ENCODE results near the gene TMEM201. TPM values are rescaled to one million over a fixed set of nuclear protein-coding genes. Genes with fewer than 3 reads are reported as not detected.
"Not testable (repeated sequence)": the region's sequence is repeated elsewhere in the genome, so short reads cannot be mapped to it uniquely, and the experiment has no call there.

Gene TMEM201
- total RNA-seq, 1 experiment from 2014 or later: 68.3 TPM

DNA sequence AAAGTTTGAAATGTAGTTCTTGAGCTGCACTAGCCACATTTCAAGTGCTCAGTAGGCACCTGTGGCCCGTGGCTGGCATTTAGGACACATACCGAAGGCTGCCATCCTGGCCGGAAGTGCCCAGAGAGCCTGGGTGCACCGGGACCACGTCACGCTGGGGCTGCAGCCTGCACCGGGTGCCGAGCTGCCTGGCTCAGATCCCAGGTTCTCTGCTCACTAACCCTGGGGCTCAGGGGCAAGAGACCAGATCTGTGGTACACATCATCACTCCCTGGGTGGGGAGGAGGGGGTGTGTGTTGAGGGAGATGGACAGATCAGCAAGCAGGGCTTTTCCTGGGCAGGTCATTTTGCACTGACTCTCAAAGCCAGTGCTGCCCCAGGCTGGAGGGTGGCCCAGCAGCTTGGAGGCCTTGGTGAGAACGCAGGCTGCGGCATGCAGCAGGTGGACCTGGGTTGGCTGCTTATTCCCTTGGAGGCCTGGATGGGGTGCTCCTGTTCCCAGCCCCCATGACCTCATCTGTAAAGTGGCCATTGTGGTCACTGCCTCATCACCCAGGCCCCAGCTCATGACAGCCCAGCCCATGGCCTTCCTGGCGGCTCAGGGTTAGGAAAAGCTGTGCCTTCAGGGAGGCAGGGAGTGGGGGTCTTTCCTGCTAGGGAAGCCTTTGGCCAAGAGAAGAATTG, 23.6 kb downstream of the TMEM201 start:
- no peak for DNase-seq (ENCODE audit: low spot score)

DNA sequence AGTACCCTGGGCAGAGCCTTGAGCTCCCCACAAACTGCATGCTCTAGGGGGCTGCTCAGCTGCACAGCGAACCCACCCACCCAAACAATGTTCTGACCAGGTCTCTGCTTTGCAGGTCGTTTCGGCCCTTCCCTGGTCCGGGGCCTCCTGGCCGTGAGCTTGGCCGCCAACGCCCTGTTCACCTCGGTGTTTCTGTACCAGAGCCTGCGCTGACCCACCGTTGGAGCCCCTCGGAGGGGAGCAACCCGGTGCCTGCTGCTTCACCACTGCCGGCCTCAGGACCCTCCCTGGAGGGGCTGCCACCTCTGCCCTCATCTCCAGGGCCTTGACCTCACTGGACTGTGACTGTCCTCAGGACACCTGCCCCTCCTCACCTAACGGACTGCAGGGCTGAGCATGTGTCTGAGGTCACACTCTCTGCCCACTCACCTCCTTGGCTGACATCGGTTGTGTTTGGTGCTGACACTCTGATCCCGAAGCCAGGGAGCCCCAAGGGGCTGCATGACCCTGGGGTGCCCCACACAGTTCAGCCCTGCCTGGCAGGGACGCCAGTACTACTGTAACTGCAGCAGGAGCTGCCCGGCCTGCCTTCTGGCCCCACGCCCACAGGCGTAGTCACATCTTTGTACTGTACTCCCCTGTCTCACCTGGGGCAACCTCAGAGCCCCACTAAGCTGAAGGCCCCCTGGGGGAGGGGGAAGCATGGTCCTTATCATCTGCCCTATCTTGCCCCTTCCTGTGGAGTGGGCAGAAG, 24.3 kb downstream of the TMEM201 start:
- DNase-seq (ENCODE audit: low spot score): no peak
- in situ Hi-C loops (cut with HindIII; ENCODE audit: low sequenced_read_pairs): no loop called here

More for the DNA sequence above, 23.6 kb downstream of the TMEM201 start:
- in situ Hi-C loops (cut with HindIII; ENCODE audit: low sequenced_read_pairs): no loop called here

DNA sequence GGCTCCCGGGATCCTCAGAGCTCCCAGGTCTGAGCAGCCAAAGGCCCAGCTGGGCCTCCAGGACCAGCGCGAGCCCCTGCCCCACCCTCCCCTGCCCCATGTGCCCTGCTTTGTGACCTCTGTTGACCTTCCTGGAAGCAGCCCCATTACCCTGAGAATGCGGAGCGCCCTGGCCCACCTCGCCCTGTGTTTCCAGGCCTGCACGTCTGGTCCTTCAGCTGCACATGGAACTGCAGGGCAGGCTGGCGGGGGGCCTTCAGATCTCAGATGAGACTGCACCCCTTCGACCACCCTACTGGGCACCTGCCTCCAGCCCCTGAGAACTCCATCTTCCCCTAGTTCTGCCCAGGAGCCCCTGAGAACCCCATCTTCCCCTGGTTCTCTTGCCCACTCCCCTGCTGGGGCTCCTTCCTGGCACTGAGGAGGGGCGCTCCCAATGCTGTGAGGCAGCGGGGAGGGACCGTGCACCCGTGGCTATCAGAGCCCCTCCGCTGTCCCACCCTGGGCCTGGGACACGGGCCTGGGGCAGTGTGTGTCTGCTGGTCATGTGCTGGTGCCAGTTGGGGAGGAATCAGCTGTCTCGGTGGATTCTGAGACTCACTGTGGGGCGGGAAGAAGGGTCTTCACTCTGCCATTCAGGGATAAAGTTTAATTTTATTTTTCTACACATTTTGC, 25.1 kb downstream of the TMEM201 start:
- in situ Hi-C loops (cut with HindIII; ENCODE audit: low sequenced_read_pairs): no loop called here
- DNase-seq (ENCODE audit: low spot score): no peak

DNA sequence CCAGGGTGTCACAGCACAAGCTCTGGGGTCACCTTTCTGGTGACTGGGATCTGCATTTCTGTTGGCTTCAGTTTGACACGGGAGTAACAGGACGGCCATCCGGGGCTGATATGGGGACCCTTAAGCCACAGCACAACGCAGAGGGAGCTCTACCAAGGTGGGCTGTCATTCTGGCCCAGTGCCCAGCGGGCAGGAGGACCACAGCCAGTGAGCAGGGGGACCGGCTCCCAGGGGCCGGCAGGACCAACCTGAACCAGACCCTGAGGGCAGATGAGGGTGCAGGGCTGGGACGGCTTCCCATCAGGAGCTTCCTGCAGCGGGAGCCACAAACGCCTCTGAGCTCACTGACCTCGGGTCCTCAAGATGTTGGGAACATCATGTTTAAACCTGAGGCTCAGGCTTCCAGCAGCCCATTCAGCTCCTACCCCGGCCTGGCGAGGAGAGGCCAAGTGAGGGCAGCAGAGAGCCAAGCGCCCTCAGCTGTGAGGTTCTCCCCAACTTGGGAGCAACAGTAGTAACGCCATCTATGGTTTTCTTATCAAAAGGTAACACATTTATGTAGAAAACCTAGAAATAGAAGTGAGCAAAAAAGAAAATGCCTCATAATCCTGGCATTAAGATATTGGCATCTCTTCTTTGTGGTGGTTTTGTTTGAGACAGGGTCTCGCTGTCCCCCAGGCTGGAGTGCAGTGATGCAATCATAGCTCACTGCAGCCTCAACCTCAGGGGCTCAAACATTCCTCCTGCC, 26.8 kb downstream of the TMEM201 start:
- in situ Hi-C loops (cut with HindIII; ENCODE audit: low sequenced_read_pairs): no loop called here
- DNase-seq (ENCODE audit: low spot score): peak; percentile 62

DNA sequence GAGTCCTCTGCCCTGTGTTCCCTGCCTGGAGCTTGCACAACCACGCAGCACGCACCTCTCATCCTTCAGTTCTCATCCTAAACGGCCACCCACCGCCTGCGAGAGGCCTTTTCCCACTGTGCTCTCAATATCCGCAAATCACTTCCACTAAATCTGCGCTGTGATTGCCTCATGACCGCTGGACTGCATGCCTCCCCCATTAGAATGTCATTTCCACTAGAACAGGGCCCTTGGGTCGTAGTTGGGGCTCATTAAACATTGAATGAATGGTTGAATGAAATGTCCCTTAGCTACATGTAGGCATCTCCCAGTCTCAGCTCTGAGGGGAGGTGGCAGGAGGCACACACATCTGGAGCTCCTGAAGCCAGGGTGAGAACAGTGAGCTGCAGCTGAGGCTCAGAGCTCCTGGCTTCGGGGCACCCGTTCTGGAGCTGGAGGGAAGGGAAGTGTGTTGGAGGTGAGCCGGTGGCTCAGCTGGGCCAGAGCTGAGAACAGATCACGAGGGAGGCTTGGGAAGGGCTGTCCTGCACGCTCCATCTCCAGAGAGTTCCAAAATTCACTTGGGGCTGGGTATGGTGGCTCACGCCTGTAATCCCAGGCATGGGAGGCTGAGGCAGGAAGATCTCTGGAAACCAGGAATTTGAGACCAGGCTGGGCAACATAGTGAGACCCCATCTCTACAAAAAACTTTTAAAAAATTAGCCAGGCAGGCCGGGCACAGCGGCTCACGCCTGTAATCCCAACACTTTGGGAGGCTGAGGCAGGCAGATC, 30.4 kb downstream of the TMEM201 start:
- peak; percentile 30 for DNase-seq (ENCODE audit: low spot score)
- in situ Hi-C loops (cut with HindIII; ENCODE audit: low sequenced_read_pairs): no loop called here

DNA sequence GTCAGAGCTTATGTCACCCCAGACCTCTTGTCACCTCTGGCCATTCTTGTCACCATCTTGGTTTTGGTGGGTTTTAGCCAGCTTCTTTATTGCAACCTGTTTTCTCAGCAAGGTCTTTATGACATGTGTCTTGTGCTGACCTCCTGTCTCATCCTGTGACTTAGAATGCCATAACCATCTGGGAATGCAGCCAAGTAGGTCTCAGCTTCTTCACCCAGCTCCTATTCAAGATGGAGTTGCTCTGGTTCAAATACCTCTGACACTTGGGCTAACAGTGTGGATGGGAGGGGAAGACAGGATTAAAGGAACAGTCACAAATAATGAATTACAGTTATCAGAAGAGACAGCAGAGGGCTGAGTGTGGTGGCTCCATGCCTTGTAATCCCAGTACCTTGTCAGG, 32.3 kb downstream of the TMEM201 start:
- DNase-seq (ENCODE audit: low spot score): no peak
- in situ Hi-C loops (cut with HindIII; ENCODE audit: low sequenced_read_pairs): no loop called here

DNA sequence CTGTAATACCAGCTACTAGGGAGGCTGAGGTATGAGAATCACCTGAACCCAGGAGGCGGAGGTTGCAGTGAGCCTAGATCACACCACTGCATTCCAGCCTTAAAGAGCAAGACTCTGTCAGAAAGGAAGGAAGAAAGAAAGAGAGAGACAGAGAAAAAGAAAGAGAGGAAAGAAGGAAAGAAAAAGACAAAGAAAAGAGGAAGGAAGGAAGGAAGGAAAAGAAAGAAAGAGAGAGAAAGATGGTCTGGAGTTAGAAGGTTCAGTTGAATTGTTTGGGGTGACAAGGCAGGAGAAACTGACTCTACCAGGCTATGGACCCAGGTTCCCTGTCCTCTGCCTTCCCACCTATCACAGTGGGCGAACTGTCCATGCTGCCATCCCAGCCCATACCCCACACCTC, 35.4 kb downstream of the TMEM201 start:
- no peak for DNase-seq (ENCODE audit: low spot score)
- in situ Hi-C loops (cut with HindIII; ENCODE audit: low sequenced_read_pairs): no loop called here

DNA sequence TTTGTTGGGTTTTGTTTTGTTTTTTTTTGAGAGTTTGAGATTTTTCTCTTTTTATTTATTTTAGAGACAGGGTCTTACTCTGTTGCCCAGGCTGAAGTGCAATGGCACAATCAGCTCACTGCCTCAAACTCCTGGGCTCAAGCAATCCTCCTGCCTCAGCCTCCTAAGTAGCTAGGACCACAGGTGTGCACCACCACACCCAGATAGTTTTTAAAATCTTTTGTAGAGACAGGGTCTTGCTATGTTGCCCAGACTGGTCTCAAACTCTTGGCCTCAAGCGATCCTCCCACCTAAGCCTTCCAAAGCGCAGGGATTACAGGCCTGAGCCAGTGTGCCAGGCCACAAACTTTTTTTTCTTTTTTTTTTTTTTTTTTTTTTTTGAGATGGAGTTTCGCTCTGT, 36.3 kb downstream of the TMEM201 start:
- in situ Hi-C loops (cut with HindIII; ENCODE audit: low sequenced_read_pairs); DNase-seq (ENCODE audit: low spot score): not testable (repeated sequence)

DNA sequence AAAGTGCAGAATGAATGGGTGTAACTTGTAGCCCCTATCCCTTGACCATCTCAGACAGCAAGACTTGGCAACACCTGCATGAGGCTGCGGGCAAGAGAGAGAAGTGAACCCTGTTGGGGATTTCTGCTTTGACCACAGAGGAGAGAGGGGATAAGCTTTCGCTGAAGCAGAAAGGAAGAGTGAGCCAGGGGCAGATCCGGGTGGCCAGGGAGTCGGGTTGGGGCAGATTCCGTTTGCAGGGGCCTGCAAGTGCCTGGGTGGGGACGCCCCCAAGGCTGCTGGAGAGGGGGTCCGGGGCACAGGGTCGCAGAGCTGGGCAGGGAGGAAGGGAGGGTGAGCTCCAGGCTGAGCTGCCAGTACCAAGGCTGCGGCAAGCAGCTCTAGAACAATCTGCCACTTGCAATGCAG, 37.5 kb downstream of the TMEM201 start:
- in situ Hi-C loops (cut with HindIII; ENCODE audit: low sequenced_read_pairs): no loop called here
- DNase-seq (ENCODE audit: low spot score): no peak

DNA sequence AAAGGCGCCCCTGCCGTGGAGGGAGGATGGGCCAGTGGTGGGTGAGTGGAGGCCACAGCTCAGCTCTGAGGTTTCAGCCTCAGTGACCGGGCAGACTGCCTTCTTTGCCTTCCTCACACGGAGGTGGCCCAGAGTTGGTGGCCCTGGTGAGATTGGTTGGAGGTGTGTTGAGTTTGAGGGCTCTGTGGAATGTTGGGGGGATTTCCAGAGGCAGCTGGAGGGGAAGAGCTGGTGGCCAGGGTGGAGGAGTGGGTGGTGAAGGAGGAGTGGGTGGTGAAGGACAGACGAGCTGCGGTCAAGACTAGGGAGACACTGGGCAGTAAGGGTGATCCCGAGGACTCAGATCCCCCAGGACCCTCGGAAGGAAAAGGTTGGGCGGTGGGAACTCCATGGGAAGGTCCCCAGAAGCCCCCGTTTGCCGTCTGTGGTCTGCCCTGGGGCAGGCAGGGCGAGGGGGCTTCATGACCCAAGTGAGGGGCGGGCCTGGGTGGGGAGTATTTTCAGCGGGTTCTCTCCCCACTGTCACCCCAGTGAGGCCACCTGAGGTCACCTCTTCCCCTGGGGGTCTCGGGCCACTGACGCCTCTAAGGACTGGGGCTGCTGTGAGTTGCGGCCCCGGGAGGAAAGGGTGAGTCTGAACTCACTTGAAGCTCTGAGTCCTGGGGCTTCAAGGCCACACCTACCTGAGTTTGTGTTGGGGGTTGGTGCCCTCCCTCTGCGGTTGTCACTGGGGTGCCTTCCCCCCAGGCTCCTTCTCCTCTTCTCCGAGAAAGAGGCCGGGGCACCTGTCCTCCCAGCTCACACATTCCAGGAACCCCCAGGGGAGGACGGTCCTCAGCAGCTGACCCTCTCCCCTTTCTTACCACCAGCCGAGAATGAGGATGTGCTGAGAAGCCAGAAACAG, 40.1 kb downstream of the TMEM201 start:
- no peak for DNase-seq (ENCODE audit: low spot score)
- in situ Hi-C loops (cut with HindIII; ENCODE audit: low sequenced_read_pairs): no loop called here

DNA sequence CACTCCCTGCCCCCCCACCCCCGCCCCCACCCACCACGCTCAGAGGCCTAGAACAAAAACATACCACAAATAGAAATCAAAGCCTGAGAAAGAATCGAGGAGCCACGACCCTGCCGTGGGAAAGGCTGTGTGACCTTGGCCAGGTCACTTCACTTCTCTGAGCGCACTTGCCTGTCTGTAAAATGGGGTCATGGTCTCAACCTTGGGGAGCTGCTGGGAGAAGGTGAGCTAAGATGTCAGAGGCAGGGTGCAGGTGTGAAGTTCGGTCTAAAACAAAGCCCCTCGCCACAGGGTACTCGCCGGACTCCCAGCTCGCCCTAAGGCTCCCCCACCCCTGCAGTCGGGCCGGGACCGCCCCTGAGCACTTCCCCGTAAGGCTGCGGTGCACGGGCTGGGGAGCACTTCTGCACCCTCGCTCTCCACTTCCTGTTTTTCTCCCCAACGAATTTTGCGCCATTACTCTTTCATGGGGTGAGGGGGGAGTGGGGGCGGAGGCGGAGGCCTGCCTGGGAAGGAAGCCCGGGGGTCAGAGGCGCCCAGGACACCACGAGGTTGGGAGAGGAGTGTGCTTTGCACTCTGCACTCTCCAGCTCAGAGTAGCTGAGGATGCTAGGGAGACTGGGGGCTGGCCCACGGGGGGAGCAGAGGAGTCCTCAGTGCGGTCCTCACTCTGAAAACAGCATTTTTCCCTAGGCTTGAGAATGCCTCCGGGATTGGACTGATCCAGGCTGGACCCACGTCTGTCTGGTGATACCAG, 40.9 kb downstream of the TMEM201 start:
- in situ Hi-C loops (cut with HindIII; ENCODE audit: low sequenced_read_pairs): no loop called here
- no peak for DNase-seq (ENCODE audit: low spot score)

DNA sequence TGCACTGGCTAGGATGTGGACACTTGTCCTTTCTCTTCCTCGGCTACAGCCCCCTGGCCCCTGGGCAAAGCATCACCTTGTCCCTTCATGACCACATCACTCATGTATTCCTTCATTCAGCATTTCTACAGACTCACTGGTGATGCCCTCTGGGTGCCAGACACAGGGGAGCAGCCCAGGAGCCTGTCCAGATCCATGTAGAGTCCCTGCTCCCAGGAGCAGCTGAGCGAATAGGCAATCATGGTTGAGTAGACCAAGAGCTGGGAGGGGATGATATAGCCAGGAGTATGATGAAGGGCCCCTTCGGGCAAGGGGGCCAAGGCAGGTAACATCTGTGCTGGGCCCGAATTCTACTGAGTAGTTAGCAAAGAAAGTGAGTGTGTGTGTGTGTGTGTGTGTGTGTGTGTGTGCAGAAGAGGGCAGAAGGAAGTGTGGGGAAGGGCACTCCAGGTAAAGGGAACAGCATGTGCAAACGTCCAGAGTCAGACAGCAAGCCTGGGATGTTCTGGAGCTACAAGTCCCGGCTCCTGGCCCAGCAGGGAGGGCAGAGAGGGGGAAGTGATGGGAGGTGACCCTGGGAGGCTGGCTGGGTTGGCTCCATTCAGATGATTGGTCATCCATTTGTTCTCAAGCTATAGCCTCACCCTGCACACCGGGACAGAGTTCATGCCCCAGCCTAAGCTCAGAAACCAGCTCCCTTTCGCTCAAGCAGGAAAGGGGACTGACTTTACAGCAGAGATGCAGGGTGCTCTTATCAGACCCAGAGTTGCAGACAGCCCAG, 41.8 kb downstream of the TMEM201 start:
- DNase-seq (ENCODE audit: low spot score): no peak
- in situ Hi-C loops (cut with HindIII; ENCODE audit: low sequenced_read_pairs): no loop called here

DNA sequence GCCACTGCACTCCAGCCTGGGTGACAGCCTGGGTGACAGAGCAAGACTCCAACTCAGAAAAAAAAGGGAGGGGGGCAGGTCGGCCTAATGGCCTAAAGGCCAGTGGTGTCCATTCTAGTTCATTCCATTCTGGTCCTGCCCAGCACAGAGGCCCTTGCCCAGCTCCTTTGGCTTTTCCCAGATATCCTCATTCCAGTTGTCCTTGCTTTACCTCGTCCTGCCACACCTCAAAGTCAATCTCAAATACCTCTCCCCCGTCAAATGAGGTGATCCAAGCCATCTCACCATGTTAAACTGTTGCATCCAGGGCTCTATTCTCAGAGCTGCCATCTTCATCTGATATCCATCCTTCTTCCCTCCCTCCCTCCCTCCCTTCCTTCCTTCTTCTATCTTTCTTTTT, 42.9 kb downstream of the TMEM201 start:
- in situ Hi-C loops (cut with HindIII; ENCODE audit: low sequenced_read_pairs): no loop called here
- DNase-seq (ENCODE audit: low spot score): no peak

DNA sequence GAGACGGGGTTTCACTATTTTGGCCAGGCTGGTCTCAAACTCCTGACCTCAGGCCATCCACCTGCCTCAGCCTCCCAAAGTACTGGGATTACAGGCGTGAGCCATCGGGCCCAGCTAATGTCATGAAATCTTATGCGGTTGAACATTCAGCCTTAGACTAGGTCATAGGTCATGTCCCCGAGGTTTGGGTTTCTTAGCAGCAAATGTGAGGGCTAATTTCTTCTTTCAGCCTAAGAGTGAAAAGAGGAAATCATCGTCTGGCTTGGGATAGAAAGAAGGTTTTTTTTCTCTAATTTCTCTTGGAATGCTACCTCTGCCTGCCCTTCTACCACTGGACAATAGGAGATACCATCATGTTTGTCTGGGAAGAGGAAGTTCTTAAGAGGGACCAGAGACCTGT, 44.8 kb downstream of the TMEM201 start:
- in situ Hi-C loops (cut with HindIII; ENCODE audit: low sequenced_read_pairs): no loop called here
- no peak for DNase-seq (ENCODE audit: low spot score)

DNA sequence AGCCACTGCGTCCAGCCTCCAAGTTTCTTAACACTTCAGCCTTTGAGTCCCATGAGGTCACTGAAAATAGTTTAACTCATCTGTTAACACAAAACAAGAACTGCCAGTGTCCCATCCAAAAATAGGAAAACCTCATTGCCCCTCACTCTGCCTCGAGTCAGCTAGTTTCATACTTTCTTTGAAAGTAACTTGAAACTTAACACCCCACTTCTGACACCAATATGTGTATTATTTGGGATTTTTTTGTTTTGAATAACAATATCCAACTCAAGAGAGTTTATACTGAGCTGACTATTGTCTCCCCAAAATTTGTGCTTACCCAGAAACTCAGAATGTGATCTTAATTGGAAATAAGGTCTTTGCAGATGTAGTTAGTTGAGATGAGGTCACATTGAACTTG, 45.9 kb downstream of the TMEM201 start:
- in situ Hi-C loops (cut with HindIII; ENCODE audit: low sequenced_read_pairs): no loop called here
- no peak for DNase-seq (ENCODE audit: low spot score)

DNA sequence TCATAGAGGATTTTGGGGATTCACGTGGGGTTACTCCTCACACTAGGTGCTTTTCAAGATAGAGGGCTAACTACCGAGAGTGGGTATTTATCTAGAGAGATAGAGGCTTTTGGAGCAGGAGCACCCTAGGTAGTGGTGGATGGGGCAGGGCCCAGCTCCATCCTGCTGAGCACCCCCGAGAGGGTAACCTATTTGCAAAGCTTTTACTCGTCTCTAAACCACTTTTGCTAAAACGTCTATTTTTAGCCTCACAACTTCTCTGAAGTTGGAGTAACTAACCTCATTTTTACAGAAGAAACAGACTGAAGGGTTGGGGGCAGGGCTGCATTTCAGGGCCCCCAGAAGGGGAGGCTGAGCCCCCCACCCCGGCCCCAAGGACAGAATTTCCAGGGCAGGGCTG, 50.5 kb downstream of the TMEM201 start:
- no peak for DNase-seq (ENCODE audit: low spot score)
- in situ Hi-C loops (cut with HindIII; ENCODE audit: low sequenced_read_pairs): no loop called here
